DND-41 (cell line): ENCODE measurements around the gene ASB4.

Experiments
- ATAC-seq: fragments of 200-7000 bp; cut with Tn5 transposase; 3 replicates; pipeline ENCODE4 v1.9.1; 2021; ENCODE audit warnings: low read depth; ENCODE audit not compliant: insufficient read depth
- DNase-seq: peaks from one replicate; pipeline ENCODE4 v3.0.0-alpha.2; 2020
- H2AFZ ChIP-seq: 2 replicates; pipeline ENCODE4 v1.6.0; 2012; ENCODE audit warnings: low read depth, low read length
- H3K27ac ChIP-seq: 2 replicates; pipeline ENCODE4 v1.5.1; 2012; ENCODE audit warnings: low read length, inconsistent platforms
- H3K27me3 ChIP-seq: fragments of 200-600 bp; sonication (generic); 2 replicates; pipeline ENCODE4 v1.6.0; 2012; ENCODE audit warnings: low read length, mild to moderate bottlenecking, inconsistent platforms; ENCODE audit not compliant: insufficient read depth, poor library complexity
- H3K36me3 ChIP-seq: 2 replicates; pipeline ENCODE4 v1.5.1; 2012; ENCODE audit warnings: low read length, inconsistent platforms; ENCODE audit not compliant: insufficient read depth
- H3K4me1 ChIP-seq: 2 replicates; pipeline ENCODE4 v1.5.1; 2012; ENCODE audit warnings: mild to moderate bottlenecking, low read length; ENCODE audit not compliant: insufficient read depth
- H3K4me2 ChIP-seq: 2 replicates; pipeline ENCODE4 v1.6.0; 2012; ENCODE audit warnings: mild to moderate bottlenecking, moderate library complexity, low read length, inconsistent platforms; ENCODE audit not compliant: insufficient read depth
- H3K4me3 ChIP-seq, 2 experiments: fragments of 200-600 bp in 1 of 2; shearing (Covaris generic) in 1 of 2; 2 replicates each; pipeline ENCODE4 v1.5.1; 2012 to 2016; ENCODE audit warnings: inconsistent platforms in 2 of 2, low read length in 2 of 2, mild to moderate bottlenecking in 2 of 2, low read depth in 1 of 2, moderate library complexity in 1 of 2
- H3K79me2 ChIP-seq: 2 replicates; pipeline ENCODE4 v1.6.0; 2012; ENCODE audit warnings: low read length, inconsistent platforms; ENCODE audit not compliant: insufficient read depth
- H3K9ac ChIP-seq: 2 replicates; pipeline ENCODE4 v1.6.0; 2012; ENCODE audit warnings: low read depth, mild to moderate bottlenecking, inconsistent platforms, low read length, moderate library complexity
- H3K9me3 ChIP-seq: 2 replicates; pipeline ENCODE4 v1.5.1; 2012; ENCODE audit warnings: low read length, moderate library complexity, mild to moderate bottlenecking, inconsistent platforms; ENCODE audit not compliant: insufficient read depth, severe bottlenecking
- H4K20me1 ChIP-seq: 2 replicates; pipeline ENCODE4 v1.6.0; 2012; ENCODE audit warnings: low read length; ENCODE audit not compliant: insufficient read depth
- EZH2 ChIP-seq: IDR thresholded peaks from 3 replicates; pipeline ENCODE4 v1.6.1; 2012; ENCODE audit warnings: borderline replicate concordance, low read depth, mild to moderate bottlenecking, moderate library complexity, low read length, inconsistent platforms; ENCODE audit not compliant: severe bottlenecking
- TF ChIP-seq, protein P1 (sequence below): IDR thresholded peaks from 2 replicates; pipeline ENCODE4 v1.5.1; 2012; ENCODE audit warnings: borderline replicate concordance, low read length, moderate library complexity, mild to moderate bottlenecking; ENCODE audit not compliant: poor library complexity, severe bottlenecking; ENCODE audit errors: extremely low read depth

ASB4 gene

DNA sequence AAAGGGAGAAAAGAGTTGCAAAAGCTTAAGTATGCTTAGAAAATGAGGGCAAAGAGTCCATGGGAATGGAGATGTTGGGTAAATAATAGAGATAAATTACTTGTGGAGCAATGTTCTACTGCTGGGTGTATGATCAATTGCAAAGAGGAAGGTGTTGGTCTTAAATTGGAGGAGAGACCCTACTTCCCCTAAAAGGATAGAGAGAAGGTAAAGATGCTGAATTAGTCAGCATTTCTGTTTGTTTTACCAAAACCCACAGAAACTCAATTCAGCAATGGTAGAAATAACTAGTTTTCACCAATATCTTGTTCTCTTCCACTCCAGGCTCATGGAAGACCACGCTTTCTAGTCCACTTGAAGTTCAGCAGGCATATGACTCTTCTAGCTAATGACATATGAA is 32.1 kb downstream of the ASB4 start:
- no peak for ATAC-seq
- DNase-seq = no peak
- Histone ChIP-seq H3K79me2 (no peaks in the 10 kb centered on the region), H3K36me3 (no peaks in the 10 kb centered on the region), H3K4me3 (no peak overlapping the region), H3K9ac (no peak overlapping the region), H4K20me1 (no peaks in the 10 kb centered on the region), H3K27me3 (no peaks in the 10 kb centered on the region), H3K9me3 (no peaks in the 10 kb centered on the region), H2AFZ (no peak overlapping the region), H3K27ac (no peak overlapping the region), H3K4me2 (no peak overlapping the region), H3K4me1 (no peaks in the 10 kb centered on the region)
- TF ChIP-seq, protein P1, sequence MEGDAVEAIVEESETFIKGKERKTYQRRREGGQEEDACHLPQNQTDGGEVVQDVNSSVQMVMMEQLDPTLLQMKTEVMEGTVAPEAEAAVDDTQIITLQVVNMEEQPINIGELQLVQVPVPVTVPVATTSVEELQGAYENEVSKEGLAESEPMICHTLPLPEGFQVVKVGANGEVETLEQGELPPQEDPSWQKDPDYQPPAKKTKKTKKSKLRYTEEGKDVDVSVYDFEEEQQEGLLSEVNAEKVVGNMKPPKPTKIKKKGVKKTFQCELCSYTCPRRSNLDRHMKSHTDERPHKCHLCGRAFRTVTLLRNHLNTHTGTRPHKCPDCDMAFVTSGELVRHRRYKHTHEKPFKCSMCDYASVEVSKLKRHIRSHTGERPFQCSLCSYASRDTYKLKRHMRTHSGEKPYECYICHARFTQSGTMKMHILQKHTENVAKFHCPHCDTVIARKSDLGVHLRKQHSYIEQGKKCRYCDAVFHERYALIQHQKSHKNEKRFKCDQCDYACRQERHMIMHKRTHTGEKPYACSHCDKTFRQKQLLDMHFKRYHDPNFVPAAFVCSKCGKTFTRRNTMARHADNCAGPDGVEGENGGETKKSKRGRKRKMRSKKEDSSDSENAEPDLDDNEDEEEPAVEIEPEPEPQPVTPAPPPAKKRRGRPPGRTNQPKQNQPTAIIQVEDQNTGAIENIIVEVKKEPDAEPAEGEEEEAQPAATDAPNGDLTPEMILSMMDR = no peak
- TF ChIP-seq EZH2 = no peak

DNA sequence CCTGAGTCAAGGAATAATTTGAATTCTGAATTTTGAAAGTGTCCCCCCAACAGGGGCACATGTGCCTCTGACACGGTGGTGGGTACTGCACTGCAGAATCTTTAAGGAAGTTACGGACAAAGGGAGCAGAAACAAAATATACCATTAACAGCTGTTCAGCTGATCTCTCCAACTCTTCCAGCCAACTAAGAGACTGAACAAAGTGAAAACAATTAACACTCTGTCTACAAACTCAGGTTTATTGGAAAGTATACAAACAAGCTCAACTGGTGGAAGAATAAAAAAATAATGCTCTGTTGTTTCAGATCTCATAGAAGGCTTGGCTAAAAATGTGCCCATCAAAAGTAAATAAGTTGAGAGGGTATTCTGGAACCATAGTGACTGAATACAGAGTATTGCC is 34.4 kb downstream of the ASB4 start:
- Histone ChIP-seq H3K4me1 (no peaks in the 10 kb centered on the region), H2AFZ (no peak overlapping the region; the same call in 1 of the 2 replicates), H3K79me2 (no peaks in the 10 kb centered on the region), H3K27me3 (no peaks in the 10 kb centered on the region), H3K36me3 (no peaks in the 10 kb centered on the region), H3K4me2 (no peak overlapping the region), H3K9ac (no peak overlapping the region), H3K4me3 (no peak overlapping the region), H3K27ac (no peak overlapping the region), H3K9me3 (no peaks in the 10 kb centered on the region), H4K20me1 (no peaks in the 10 kb centered on the region)
- TF ChIP-seq, protein P1 = no peak
- no peak for TF ChIP-seq EZH2
- ATAC-seq (no peak), DNase-seq (no peak)

DNA sequence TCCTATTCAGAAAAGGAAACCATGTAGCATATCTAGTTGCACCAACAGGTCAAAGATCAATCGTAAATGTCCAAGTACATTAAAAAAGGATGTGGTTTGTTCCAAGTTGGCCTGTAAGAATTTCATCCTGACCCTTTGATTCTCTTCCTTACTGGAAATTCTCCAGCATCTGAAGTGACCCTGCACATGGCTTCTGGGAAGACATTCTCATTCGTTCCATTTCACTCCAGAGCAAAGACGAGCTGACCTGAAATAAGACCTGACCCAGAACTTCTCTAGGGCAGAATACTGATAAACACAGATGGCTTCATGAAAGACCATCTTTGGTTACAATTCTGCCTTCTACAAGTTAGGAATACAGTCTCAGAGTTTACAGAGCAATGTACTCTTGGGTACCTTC is 39.8 kb downstream of the ASB4 start:
- Histone ChIP-seq H2AFZ (no peak overlapping the region), H3K27ac (no peak overlapping the region), H4K20me1 (no peaks in the 10 kb centered on the region), H3K9me3 (no peaks in the 10 kb centered on the region), H3K79me2 (no peaks in the 10 kb centered on the region), H3K36me3 (no peaks in the 10 kb centered on the region), H3K4me2 (no peak overlapping the region), H3K4me1 (peaks cover 10% of the 10 kb centered on the region; the same call in 1 of the 2 replicates), H3K4me3 (no peak overlapping the region), H3K9ac (no peak overlapping the region), H3K27me3 (no peaks in the 10 kb centered on the region)
- TF ChIP-seq EZH2 = no peak
- TF ChIP-seq, protein P1 = no peak
- no peak for DNase-seq
- ATAC-seq = no peak
